Activated CD8-positive, alpha-beta memory T cell treated with anti-CD3 and anti-CD28 coated beads, Interleukin-2, amount 10 ng/mL, durations not matched to agents 7 days and 5 days (primary cell): ENCODE results near the gene FANK1. TPM values are rescaled to one million over a fixed set of nuclear protein-coding genes. Genes with fewer than 3 reads are reported as not detected.
"Not testable (repeated sequence)": the region's sequence is repeated elsewhere in the genome, so short reads cannot be mapped to it uniquely, and the experiment has no call there.

Experiments used
- ATAC-seq: fragments of 150-1000 bp; cut with Tn5 transposase; one replicate; pipeline ENCODE4 v1.10.0; 2021; ENCODE audit warnings: moderate library complexity
- CTCF ChIA-PET: fragments of 350-600 bp; sonication (Branson Sonifier 250); formaldehyde crosslinking; loops from one replicate; lab custom pipeline; 2021; ENCODE audit warnings: antibody characterized with exemption; lab: Charles Lee
- DNase-seq: peaks from one replicate; pipeline ENCODE4 v3.0.0-alpha.2; 2020
- H3K27ac Mint-ChIP-seq: one replicate; pipeline ENCODE4 v1.8.0; 2021; ENCODE audit warnings: mild to moderate bottlenecking, mixed read lengths
- H3K27me3 Mint-ChIP-seq: one replicate; pipeline ENCODE4 v1.8.0; 2021; ENCODE audit warnings: mixed read lengths
- H3K36me3 Mint-ChIP-seq: one replicate; pipeline ENCODE4 v1.8.0; 2021; ENCODE audit warnings: mild to moderate bottlenecking, mixed read lengths
- H3K4me1 Mint-ChIP-seq: one replicate; pipeline ENCODE4 v1.8.0; 2021; ENCODE audit warnings: mixed read lengths
- H3K4me3 Mint-ChIP-seq: one replicate; pipeline ENCODE4 v1.8.0; 2021; ENCODE audit warnings: mild to moderate bottlenecking, moderate library complexity, mixed read lengths
- H3K9me3 Mint-ChIP-seq: one replicate; pipeline ENCODE4 v1.8.0; 2022; ENCODE audit warnings: low read depth, mixed read lengths
- total RNA-seq, 2 experiments: library from RNA; stranded (reverse); gene quantifications; one replicate each; pipeline ENCODE4 v1.2.3, GENCODE V29; 2021

Gene FANK1
- total RNA-seq, 2 experiments from 2014 or later: 0.49 TPM; not detected in 1

DNA sequence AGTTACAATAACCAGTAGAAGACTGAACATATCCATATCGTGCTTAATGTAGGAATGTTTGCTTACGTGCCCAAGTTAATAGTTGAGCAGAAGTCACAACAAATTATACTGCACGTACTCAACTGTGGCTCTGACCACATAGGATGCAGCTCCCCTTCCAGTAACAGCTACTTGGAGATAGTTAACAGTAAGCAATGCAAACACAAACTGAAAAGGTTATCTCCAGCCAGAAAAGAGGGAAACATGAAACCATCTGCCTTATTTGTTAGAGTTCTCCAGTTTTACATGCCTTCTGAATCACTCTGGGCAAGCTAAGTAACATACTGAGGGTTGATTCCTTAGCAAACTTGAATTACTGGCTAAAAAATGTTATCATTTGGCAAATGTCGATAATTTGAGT lies 25.0 kb upstream of the FANK1 start:
- no peak overlapping the region for H3K27ac Mint-ChIP-seq
- CTCF ChIA-PET: no interaction called here
- ATAC-seq: no peak
- H3K9me3 Mint-ChIP-seq: no peaks in the 10 kb centered on the region
- no peaks in the 10 kb centered on the region for H3K27me3 Mint-ChIP-seq
- no peak overlapping the region for H3K4me3 Mint-ChIP-seq
- no peak for DNase-seq
- H3K4me1 Mint-ChIP-seq: peaks cover 2% of the 10 kb centered on the region
- H3K36me3 Mint-ChIP-seq: peaks cover 11% of the 10 kb centered on the region

DNA sequence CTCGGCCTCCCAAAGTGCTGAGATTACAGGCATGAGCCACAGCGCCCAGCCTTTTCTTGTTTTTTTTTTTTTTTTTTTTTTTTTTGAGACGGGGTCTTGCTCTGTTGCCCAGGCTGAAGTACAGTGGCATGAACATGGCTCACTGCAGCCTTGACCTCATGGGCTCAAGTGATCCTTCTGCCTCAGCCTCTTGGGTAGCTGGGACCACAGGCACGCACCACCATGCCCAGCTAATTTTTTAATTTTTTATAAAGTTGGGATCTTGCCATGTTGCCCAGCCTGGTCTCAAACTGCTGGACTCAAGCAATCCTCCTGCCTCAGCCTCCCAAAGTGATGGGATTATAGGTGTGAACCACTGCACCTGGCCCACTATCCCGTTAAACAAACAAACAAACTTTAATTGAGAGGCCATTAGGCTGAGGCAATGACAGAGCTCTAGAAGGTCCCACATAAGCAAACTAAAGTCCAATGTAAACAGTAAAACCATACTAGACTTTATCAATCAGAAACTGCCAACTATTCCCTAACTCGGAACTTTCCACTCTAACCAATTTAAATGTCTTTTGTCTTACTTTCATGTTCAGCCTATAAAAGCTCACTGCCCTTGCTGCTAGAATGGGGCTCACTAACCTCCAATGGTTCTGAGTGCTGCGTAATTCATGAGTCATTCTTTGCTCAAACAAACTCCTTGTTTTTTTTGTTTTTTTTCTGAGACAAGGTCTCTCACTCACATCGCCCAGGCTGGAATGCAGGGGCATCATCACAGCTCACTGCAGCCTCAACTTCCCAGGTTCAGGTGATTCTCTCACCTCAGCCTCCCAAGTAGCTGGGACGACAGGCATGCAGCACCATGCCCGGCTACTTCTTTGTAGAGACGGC lies 17.2 kb upstream of the FANK1 start:
- CTCF ChIA-PET: no interaction called here
- peaks cover 24% of the 10 kb centered on the region for H3K36me3 Mint-ChIP-seq

DNA sequence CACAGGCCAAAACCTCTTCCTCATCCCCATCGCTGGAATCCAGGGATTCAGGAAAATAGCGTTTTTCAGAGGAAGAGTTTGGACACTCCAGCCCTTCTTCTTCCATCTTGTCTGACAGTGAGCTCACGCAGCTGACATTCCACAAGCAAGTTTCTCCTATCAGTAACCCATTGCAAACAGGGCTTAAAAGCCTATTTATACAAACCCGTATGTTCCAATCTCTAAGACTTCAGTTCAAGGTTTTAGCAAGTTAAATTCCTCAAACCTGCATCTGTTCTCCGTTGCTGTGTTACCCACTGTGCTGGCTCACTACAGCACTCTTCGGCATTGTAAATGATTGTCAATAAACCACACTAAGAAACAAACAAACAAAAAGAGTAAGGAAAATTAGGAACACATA lies 15.6 kb upstream of the FANK1 start:
- H3K9me3 Mint-ChIP-seq: no peaks in the 10 kb centered on the region
- DNase-seq: no peak
- no peak for ATAC-seq
- CTCF ChIA-PET: no interaction called here
- H3K4me1 Mint-ChIP-seq: no peaks in the 10 kb centered on the region
- H3K27ac Mint-ChIP-seq: no peak overlapping the region
- H3K27me3 Mint-ChIP-seq: no peaks in the 10 kb centered on the region
- H3K4me3 Mint-ChIP-seq: no peak overlapping the region
- peaks cover 18% of the 10 kb centered on the region for H3K36me3 Mint-ChIP-seq

More for the DNA sequence above, 17.2 kb upstream of the FANK1 start:
- ATAC-seq: no peak
- Mint-ChIP-seq H3K27ac (no peak overlapping the region), H3K4me1 (peaks cover 2% of the 10 kb centered on the region), H3K9me3 (no peaks in the 10 kb centered on the region), H3K27me3 (no peaks in the 10 kb centered on the region), H3K4me3 (no peak overlapping the region)
- DNase-seq: no peak

DNA sequence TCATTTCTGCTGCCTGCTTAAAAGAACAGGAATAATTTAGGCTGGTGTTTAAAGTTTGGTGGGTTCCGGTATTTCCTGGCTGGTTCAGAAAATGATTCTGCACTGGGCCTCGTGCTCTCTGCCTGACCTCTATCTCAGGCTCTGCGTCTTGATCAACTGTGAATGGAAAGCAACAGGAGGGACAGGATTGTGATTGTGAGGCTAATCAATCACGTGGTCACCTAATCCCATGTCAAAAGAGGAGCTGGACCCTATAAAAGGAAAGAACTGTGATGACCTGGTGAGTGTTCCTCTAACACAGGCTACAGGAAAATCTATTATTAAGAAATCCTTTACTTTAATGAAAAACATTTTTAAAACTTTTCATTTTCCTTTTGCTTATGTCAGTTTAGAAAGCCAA lies 15.2 kb upstream of the FANK1 start, which contains the start of gene DHX32:
TSS of gene DHX32 (minus strand) at position 101 of the 400 bp plus-strand sequence. CDS start 468 bp downstream, outside the sequence.
- DNase-seq (no peak), ATAC-seq (no peak)
- Mint-ChIP-seq H3K9me3 (no peaks in the 10 kb centered on the region), H3K4me1 (no peaks in the 10 kb centered on the region), H3K4me3 (no peak within 1 kb of the TSS), H3K27me3 (no peaks in the 10 kb centered on the region), H3K27ac (no peak within 1 kb of the TSS), H3K36me3 (peaks cover 14% of the 10 kb centered on the region)
- CTCF ChIA-PET: no interaction called here

DNA sequence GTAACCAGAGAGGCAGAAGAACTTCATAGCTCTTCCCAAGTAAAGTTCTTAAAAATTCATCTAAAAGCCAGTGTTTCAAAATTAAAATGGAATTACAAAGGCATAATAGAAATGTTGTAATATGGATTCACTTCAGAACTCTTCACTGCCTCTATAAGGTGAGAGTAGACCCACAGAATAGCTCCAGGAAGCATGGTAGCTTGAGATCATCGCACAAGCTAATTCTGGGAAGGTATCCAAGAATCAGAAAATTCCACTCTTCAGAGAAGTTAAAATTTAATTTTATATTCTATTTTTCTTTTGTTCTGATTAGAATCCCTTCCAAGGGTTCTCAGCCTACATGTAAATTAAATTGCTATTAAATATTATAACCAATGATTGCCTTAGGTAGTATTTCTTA lies 13.8 kb upstream of the FANK1 start:
- ATAC-seq: no peak
- DNase-seq: no peak
- Mint-ChIP-seq H3K4me3 (no peak overlapping the region), H3K9me3 (no peaks in the 10 kb centered on the region), H3K36me3 (peaks cover 10% of the 10 kb centered on the region), H3K27ac (no peak overlapping the region), H3K27me3 (no peaks in the 10 kb centered on the region), H3K4me1 (no peaks in the 10 kb centered on the region)
- CTCF ChIA-PET: no interaction called here

DNA sequence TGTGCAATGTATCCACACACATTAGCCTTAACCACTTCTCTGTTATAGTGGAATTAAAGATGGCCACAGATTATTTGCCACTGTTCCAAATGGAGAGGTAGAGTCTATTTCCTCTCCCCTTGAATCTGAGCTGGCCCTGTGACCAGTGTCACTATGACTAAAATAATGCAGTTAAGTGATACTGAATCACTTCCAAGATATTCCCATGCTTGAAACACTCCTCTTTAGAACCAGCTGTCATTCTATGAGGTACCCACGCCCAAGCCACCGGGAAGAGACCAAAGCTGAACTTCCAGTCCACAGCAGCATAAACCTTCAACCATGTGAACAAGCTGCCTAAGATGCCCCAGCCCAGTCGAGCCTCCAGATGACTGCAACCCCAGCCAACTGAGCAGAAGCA lies 13.2 kb upstream of the FANK1 start:
- Mint-ChIP-seq H3K4me3 (no peak overlapping the region), H3K27me3 (no peaks in the 10 kb centered on the region), H3K9me3 (no peaks in the 10 kb centered on the region), H3K27ac (no peak overlapping the region), H3K4me1 (no peaks in the 10 kb centered on the region), H3K36me3 (peaks cover 7% of the 10 kb centered on the region)
- DNase-seq: no peak
- CTCF ChIA-PET: interaction anchor here (1.0 kb wide), 1 partner anchor 14 kb away, joined by 4 read pairs; no protein-coding TSS in a partner anchor
- no peak for ATAC-seq

DNA sequence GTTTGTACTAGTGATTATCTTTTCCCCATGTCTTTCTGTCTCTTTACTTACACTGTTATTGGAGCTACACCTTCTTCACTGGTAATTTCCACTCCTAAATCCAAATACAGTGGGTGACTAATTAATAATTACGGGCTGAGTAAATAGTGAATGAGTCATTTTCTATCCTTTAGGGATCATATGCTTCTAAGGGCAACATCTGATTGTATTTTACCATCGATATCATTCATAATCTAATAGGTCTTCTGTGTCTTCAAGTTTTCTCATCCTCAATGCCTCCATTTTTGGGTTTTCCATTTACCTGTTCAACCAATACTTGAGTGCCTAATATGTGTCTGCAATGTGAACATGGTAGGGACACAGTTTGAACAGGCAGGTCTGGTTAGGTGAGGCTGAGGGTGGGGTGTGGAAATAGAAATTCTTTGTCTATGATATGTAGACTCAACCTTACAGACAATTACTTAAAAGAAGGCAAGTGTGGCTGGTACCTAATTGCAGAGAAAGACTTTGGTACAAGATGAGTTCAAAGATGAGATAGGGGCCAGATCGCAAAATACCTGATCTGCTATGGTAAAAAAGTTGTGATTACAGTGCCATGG lies 9.4 kb upstream of the FANK1 start:
- peaks cover 2% of the 10 kb centered on the region for H3K36me3 Mint-ChIP-seq
- H3K4me1 Mint-ChIP-seq: no peaks in the 10 kb centered on the region
- no peak for ATAC-seq
- no peaks in the 10 kb centered on the region for H3K27me3 Mint-ChIP-seq
- CTCF ChIA-PET: no interaction called here
- H3K9me3 Mint-ChIP-seq: no peaks in the 10 kb centered on the region
- no peak for DNase-seq
- H3K4me3 Mint-ChIP-seq: no peak overlapping the region
- no peak overlapping the region for H3K27ac Mint-ChIP-seq

DNA sequence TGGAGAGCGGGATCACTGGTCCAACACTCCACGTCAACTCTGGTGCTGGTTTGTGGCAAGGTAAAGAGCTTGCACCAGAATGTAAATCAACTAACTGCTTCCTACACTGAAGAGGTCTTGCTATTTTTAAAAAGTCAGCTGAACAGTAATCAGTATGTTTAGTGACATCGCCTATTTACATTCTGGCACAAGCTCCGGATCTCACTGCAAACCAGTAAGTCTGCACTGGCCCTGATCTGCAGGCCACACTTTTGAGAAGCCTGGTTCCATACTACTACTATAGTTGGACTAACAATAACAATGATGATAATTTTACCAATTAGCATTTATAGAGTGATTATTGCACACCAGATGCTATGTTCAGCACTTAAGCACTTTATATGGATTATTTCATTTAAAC lies 6.9 kb upstream of the FANK1 start:
- H3K27ac Mint-ChIP-seq, ATAC-seq, H3K4me3 Mint-ChIP-seq, CTCF ChIA-PET, H3K27me3 Mint-ChIP-seq, H3K9me3 Mint-ChIP-seq, H3K36me3 Mint-ChIP-seq, DNase-seq, H3K4me1 Mint-ChIP-seq: not testable (repeated sequence)

DNA sequence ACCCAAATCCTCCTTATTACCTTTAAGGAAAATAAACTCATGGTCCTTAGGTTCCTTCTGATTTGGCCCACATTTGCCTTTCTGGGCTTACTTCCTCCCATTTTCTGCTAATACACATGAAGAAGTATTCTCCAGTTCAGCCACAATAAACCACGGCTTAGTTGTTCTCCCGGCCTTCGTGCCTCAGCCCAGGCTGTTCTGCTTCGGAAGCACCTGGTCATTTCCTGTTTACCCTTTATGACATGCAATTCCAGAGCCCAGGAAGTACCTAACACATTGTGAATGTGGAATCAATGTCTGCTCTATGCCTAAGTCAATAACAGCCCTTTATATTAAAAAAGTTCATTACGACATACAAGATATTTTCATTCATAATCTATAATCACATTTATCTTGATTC lies 4.0 kb upstream of the FANK1 start:
- peaks cover 12% of the 10 kb centered on the region for H3K4me1 Mint-ChIP-seq
- not testable (repeated sequence) for ATAC-seq, H3K4me3 Mint-ChIP-seq

DNA sequence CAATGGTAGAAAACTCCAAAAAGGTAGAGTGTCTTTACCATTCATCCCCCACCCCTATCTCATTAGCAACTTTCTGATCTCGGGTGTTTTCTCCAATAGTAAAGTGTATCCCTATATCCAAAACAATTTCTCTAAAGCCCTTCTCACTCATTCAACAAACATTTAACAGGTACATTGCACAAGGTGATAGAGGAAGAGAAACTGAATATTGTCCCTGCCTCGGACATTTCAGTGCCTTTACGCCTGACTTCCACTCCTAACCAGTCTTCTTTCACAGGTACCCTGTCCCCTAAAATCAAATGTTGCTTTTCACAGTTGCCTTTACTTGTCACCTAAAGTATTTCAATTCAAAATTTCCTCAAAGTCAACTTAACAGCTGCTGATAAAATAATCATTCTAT lies 2.2 kb upstream of the FANK1 start:
- CTCF ChIA-PET, H3K27ac Mint-ChIP-seq, DNase-seq, H3K4me3 Mint-ChIP-seq, H3K9me3 Mint-ChIP-seq, ATAC-seq, H3K36me3 Mint-ChIP-seq: not testable (repeated sequence)
- H3K27me3 Mint-ChIP-seq: peaks cover 20% of the 10 kb centered on the region
- H3K4me1 Mint-ChIP-seq: peaks cover 12% of the 10 kb centered on the region

More for the DNA sequence above, 4.0 kb upstream of the FANK1 start:
- DNase-seq, H3K9me3 Mint-ChIP-seq, CTCF ChIA-PET, H3K27ac Mint-ChIP-seq, H3K36me3 Mint-ChIP-seq: not testable (repeated sequence)
- peaks cover 14% of the 10 kb centered on the region for H3K27me3 Mint-ChIP-seq

DNA sequence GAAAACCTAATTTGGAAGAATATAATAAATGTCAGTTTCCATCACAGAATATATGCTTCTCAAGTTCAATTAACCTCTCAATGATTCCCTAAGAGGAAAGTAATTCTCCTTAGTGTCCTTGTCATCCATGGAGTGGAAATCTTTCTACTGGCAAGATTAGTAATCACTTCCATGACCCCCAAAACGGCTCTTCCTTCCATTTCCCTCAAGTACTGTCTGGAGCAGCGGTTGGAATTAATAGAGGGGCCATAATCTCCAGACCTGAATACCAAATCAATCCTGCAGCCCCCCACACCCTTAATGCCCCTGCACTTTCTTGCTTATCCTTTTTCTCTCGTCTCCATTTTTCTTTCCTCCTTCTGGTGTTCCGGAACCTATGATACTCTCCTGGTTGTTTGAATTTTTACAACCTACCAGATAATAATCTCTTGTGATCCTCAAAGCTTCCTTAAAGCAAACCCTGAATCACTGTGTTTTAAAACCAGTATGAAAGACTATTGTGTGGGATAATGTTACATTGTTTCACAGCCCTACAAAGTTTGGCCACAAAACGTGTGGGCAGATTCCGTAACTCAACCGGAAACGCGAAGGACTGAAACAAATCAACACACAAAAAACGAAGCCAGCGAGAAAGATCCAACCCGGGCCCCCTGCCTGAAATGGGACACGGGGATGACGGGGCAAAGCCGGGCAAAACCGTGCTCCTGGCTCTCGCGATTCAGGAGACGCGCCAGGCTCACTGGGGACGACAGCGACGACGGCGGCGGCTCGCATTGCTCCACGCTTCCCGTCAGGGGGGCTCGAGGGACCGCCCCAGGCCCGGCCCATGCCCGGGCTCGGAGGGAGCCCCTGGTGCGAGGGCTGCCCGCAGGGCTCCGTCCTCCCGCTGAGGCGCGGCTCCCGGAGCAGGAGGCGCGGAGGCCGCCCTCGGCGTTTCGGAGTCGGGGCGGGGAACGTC lies 955 bp upstream of the FANK1 start:
- CTCF ChIA-PET: not testable (repeated sequence)
- peaks cover 12% of the 10 kb centered on the region for H3K4me1 Mint-ChIP-seq

DNA sequence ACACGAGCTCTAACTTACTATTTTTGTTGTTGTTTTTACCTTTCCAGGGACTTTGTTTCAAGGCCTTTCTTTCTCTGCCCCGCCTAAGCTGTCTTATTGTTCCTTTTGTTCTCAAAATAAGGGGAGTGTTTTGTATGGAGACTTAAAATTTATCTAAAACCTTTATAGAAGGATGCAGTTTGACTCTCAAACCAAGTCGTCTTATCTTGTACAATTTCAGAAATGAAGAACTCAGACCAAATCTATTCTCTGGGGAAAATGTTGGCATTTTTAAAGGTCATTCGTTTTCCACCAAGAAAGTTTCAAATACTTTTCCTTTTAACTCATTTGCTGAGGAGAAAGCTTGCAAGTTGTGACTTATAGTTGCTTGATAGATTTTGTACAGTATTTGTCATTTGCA lies 953 bp downstream of the FANK1 start:
- Mint-ChIP-seq H3K27me3 (peaks cover 25% of the 10 kb centered on the region), H3K4me3 (peak overlapping the region; percentile 78), H3K4me1 (peaks cover 12% of the 10 kb centered on the region)
- ATAC-seq, DNase-seq, H3K9me3 Mint-ChIP-seq, CTCF ChIA-PET, H3K36me3 Mint-ChIP-seq, H3K27ac Mint-ChIP-seq: not testable (repeated sequence)

More for the DNA sequence above, 955 bp upstream of the FANK1 start:
- Mint-ChIP-seq H3K4me3 (peak overlapping the region; percentile 85), H3K27me3 (peaks cover 23% of the 10 kb centered on the region), H3K27ac (peak overlapping the region; percentile 76)
- not testable (repeated sequence) for H3K36me3 Mint-ChIP-seq, H3K9me3 Mint-ChIP-seq
- ATAC-seq (peak; percentile 69), DNase-seq (peak; percentile 57)

DNA sequence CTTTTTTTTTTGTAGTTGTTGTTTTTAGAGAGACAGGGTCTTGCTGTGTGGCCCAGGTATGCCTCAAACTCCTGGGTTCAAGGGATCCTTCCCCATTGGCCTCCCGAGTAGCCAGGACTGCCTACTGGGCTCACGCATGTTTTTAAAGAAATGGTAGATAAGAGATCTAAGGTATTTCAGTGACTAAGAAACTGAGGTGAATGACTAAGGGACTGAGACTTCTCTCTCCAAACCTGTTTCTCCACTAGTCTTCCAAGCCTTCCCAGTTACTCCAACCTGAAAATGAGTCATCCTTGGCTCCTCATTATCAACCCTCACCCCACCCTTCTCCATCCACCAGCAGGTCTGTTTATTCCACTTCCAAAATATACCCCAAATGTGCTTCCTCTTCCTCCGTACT lies 4.6 kb downstream of the FANK1 start:
- H3K4me1 Mint-ChIP-seq, H3K27ac Mint-ChIP-seq, H3K9me3 Mint-ChIP-seq, CTCF ChIA-PET, ATAC-seq, H3K36me3 Mint-ChIP-seq, H3K4me3 Mint-ChIP-seq, DNase-seq: not testable (repeated sequence)
- peaks cover 21% of the 10 kb centered on the region for H3K27me3 Mint-ChIP-seq
